ENCODE data around the gene GRAMD1B.

The GRAMD1B gene

DNA sequence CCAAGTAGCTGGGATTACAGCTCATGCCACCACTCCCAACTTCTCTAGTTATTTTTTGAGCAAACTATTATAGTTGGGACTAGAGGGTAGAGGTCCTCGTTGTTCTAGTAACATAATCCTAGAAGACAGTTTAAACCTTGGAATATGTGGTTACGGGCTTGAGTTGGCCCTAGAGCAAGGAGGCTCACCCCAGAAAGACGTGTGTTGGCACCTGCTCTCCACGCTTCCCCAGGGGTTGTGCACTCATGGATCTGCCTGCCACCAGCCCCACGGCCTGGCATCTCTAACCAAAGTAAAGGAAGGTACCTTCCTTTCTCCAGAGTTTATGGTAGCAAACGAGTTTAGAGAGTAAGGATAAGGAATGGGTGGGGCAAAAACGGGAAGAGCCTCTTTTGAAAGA, 145.4 kb downstream of the GRAMD1B start:
- Histone ChIP-seq H3K79me2 (ENCODE audit: insufficient read depth, low read length) (no peaks in the 10 kb centered on the region), H4K20me1 (ENCODE audit: insufficient read depth, low read length) (peaks cover 38% of the 10 kb centered on the region), H3K36me3 (ENCODE audit: insufficient read depth, low read length) (0 out of 2 replicates have a peak, but pooled peaks cover 4% of the 10 kb centered on the region), H3K27ac (ENCODE audit: low read length) (no peak overlapping the region), H3K27me3 (ENCODE audit: insufficient read depth, low read length, poor library complexity) (no peaks in the 10 kb centered on the region), H3K9me3 (ENCODE audit: insufficient read depth, low read length, severe bottlenecking) (no peaks in the 10 kb centered on the region), H3K4me2 (ENCODE audit: insufficient read depth, low read length) (no peak overlapping the region), H2AFZ (ENCODE audit: low read depth, low read length) (no peak overlapping the region), H3K4me3 (ENCODE audit: low read depth in 1 of 2, low read length in 2 of 2) (no peak overlapping the region), H3K4me1 (ENCODE audit: insufficient read depth, low read length) (no peaks in the 10 kb centered on the region), H3K9ac (ENCODE audit: low read depth, low read length) (no peak overlapping the region)
- DNase-seq = no peak
- ATAC-seq (ENCODE audit: insufficient read depth, low read depth) = no peak
- no peak for TF ChIP-seq EZH2 (IDR thresholded peaks at IDR 0.05; ENCODE audit: borderline replicate concordance, low read depth, low read length, severe bottlenecking)
- TF ChIP-seq, protein P1, sequence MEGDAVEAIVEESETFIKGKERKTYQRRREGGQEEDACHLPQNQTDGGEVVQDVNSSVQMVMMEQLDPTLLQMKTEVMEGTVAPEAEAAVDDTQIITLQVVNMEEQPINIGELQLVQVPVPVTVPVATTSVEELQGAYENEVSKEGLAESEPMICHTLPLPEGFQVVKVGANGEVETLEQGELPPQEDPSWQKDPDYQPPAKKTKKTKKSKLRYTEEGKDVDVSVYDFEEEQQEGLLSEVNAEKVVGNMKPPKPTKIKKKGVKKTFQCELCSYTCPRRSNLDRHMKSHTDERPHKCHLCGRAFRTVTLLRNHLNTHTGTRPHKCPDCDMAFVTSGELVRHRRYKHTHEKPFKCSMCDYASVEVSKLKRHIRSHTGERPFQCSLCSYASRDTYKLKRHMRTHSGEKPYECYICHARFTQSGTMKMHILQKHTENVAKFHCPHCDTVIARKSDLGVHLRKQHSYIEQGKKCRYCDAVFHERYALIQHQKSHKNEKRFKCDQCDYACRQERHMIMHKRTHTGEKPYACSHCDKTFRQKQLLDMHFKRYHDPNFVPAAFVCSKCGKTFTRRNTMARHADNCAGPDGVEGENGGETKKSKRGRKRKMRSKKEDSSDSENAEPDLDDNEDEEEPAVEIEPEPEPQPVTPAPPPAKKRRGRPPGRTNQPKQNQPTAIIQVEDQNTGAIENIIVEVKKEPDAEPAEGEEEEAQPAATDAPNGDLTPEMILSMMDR (IDR thresholded peaks at IDR 0.05; ENCODE audit: borderline replicate concordance, extremely low read depth, low read length, poor library complexity, severe bottlenecking) = no peak

DNA sequence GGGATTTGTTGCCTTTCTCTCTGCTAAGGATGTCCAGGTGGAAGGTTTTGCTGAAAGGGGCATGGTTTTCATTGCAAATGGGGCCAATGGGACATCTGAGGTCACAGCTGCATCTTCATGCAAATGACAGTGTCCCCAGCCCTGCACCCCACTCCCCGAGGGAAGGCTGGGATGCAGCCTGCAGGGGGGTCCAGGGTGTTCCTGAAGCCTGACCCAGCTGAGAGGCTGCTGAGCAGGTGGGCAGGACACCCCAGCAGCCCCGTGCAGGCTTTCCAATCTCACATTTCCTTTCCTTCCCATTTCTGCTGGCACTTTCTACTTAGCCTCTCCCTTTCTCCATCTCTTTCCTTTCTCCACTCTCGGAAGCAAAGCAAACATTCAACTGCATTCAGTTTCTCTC, 146.0 kb downstream of the GRAMD1B start:
- Histone ChIP-seq H3K4me1 (ENCODE audit: insufficient read depth, low read length) (no peaks in the 10 kb centered on the region), H3K9ac (ENCODE audit: low read depth, low read length) (no peak overlapping the region), H3K36me3 (ENCODE audit: insufficient read depth, low read length) (0 out of 2 replicates have a peak, but pooled peaks cover 4% of the 10 kb centered on the region), H3K4me3 (ENCODE audit: low read depth in 1 of 2, low read length in 2 of 2) (no peak overlapping the region), H3K27ac (ENCODE audit: low read length) (no peak overlapping the region), H4K20me1 (ENCODE audit: insufficient read depth, low read length) (peaks cover 36% of the 10 kb centered on the region), H3K9me3 (ENCODE audit: insufficient read depth, low read length, severe bottlenecking) (no peaks in the 10 kb centered on the region), H3K4me2 (ENCODE audit: insufficient read depth, low read length) (no peak overlapping the region), H3K27me3 (ENCODE audit: insufficient read depth, low read length, poor library complexity) (no peaks in the 10 kb centered on the region), H3K79me2 (ENCODE audit: insufficient read depth, low read length) (no peaks in the 10 kb centered on the region), H2AFZ (ENCODE audit: low read depth, low read length) (no peak overlapping the region)
- no peak for TF ChIP-seq EZH2 (IDR thresholded peaks at IDR 0.05; ENCODE audit: borderline replicate concordance, low read depth, low read length, severe bottlenecking)
- TF ChIP-seq, protein P1 (IDR thresholded peaks at IDR 0.05; ENCODE audit: borderline replicate concordance, extremely low read depth, low read length, poor library complexity, severe bottlenecking) = no peak
- no peak for DNase-seq
- no peak for ATAC-seq (ENCODE audit: insufficient read depth, low read depth)

GRCh38 chr11:123576501-123576900, 146.4 kb downstream of the GRAMD1B start:
- H3K27me3 ChIP-seq (ENCODE audit: insufficient read depth, low read length, poor library complexity) = no peaks in the 10 kb centered on the region
- peaks cover 31% of the 10 kb centered on the region for H4K20me1 ChIP-seq (ENCODE audit: insufficient read depth, low read length)
- no peak overlapping the region for H3K4me2 ChIP-seq (ENCODE audit: insufficient read depth, low read length)

More at GRCh38 chr11:123576501-123576900, 146.4 kb downstream of the GRAMD1B start:
- DNase-seq (no peak), ATAC-seq (ENCODE audit: insufficient read depth, low read depth) (no peak)
- Histone ChIP-seq H2AFZ (ENCODE audit: low read depth, low read length) (no peak overlapping the region), H3K4me3 (ENCODE audit: low read depth in 1 of 2, low read length in 2 of 2) (no peak overlapping the region), H3K79me2 (ENCODE audit: insufficient read depth, low read length) (no peaks in the 10 kb centered on the region), H3K9ac (ENCODE audit: low read depth, low read length) (no peak overlapping the region), H3K36me3 (ENCODE audit: insufficient read depth, low read length) (0 out of 2 replicates have a peak, but pooled peaks cover 4% of the 10 kb centered on the region), H3K27ac (ENCODE audit: low read length) (no peak overlapping the region), H3K4me1 (ENCODE audit: insufficient read depth, low read length) (no peaks in the 10 kb centered on the region), H3K9me3 (ENCODE audit: insufficient read depth, low read length, severe bottlenecking) (no peaks in the 10 kb centered on the region)
- TF ChIP-seq, protein P1 (IDR thresholded peaks at IDR 0.05; ENCODE audit: borderline replicate concordance, extremely low read depth, low read length, poor library complexity, severe bottlenecking) = no peak
- no peak for TF ChIP-seq EZH2 (IDR thresholded peaks at IDR 0.05; ENCODE audit: borderline replicate concordance, low read depth, low read length, severe bottlenecking)
